B cell (primary cell): ENCODE measurements around the gene TRA2B. TPM values are rescaled to one million over a fixed set of nuclear protein-coding genes. Genes with fewer than 3 reads are reported as not detected.
"Not testable (repeated sequence)": the region's sequence is repeated elsewhere in the genome, so short reads cannot be mapped to it uniquely, and the experiment has no call there.

Experiments
- ATAC-seq: fragments of 200-7000 bp; cut with Tn5 transposase; one replicate; pipeline ENCODE4 v1.10.0; 2021; ENCODE audit warnings: low read depth, mild to moderate bottlenecking, moderate number of reproducible peaks, moderate library complexity
- CTCF ChIA-PET: fragments of 350-600 bp; sonication (Branson Sonifier 250); formaldehyde crosslinking; loops from one replicate; lab custom pipeline; 2021; ENCODE audit warnings: antibody characterized with exemption, inconsistent platforms; lab: Charles Lee
- POLR2A ChIA-PET: fragments of 350-600 bp; sonication (Branson Sonifier 250); formaldehyde crosslinking; loops from one replicate; lab custom pipeline; 2021; ENCODE audit warnings: antibody characterized with exemption; lab: Charles Lee
- DNase-seq: peaks from one replicate; pipeline ENCODE4 v3.0.0; 2013
- H2AFZ ChIP-seq: 2 replicates; pipeline ENCODE4 v1.6.1; 2012; ENCODE audit warnings: mild to moderate bottlenecking, low read depth, low read length; ENCODE audit not compliant: insufficient read depth, poor library complexity, severe bottlenecking
- H3K27ac ChIP-seq, 2 donors: 1 replicate in 1 of 2; 2 replicates in 1 of 2; pipeline ENCODE4 v1.5.1; 2012 to 2013; ENCODE audit warnings: low read length in 2 of 2, mild to moderate bottlenecking in 2 of 2, moderate library complexity in 1 of 2
- H3K27me3 ChIP-seq, 4 experiments: fragments of 200-600 bp in 1 of 4; sonication (generic) in 1 of 4; replicated peaks in 1 of 4; 1 replicate in 2 of 4; 2 replicates in 2 of 4; pipeline versions ENCODE4 v1.6.1 to v1.7.0; 2013 to 2016; ENCODE audit warnings: low read length in 3 of 4, mild to moderate bottlenecking in 2 of 4, mixed read lengths in 1 of 4, moderate library complexity in 1 of 4; ENCODE audit not compliant: insufficient read depth in 4 of 4, control insufficient read depth in 3 of 4; ENCODE audit errors: control extremely low read depth in 1 of 4
- H3K36me3 ChIP-seq, 2 experiments: replicated peaks in 1 of 2; 1 replicate in 1 of 2; 2 replicates in 1 of 2; pipeline versions ENCODE4 v1.6.1 to v1.7.1; 2013; ENCODE audit warnings: low read length in 1 of 2; ENCODE audit not compliant: insufficient read depth in 2 of 2, control insufficient read depth in 1 of 2; ENCODE audit errors: control extremely low read depth in 1 of 2, extremely low read depth in 1 of 2
- H3K4me1 ChIP-seq, 2 donors: fragments of 200-600 bp in 1 of 2; sonication (generic) in 1 of 2; 1 replicate in 1 of 2; 2 replicates in 1 of 2; pipeline versions ENCODE4 v1.5.1 to v1.6.1; 2013 to 2017; ENCODE audit warnings: low read length in 2 of 2; ENCODE audit not compliant: control insufficient read depth in 2 of 2, insufficient read depth in 2 of 2
- H3K4me2 ChIP-seq: replicated peaks from 2 replicates; pipeline ENCODE3; 2012; ENCODE audit warnings: mild to moderate bottlenecking, low read depth, low read length; ENCODE audit not compliant: poor library complexity, severe bottlenecking
- H3K4me3 ChIP-seq, 5 experiments: fragments of 200-600 bp in 1 of 5; sonication (generic) in 1 of 5; 1 replicate in 3 of 5; 2 replicates in 2 of 5; pipeline versions ENCODE4 v1.5.1 to v1.7.0; 2011 to 2016; ENCODE audit warnings: low read length in 4 of 5, mild to moderate bottlenecking in 4 of 5, low read depth in 2 of 5, control low read depth in 1 of 5, moderate library complexity in 1 of 5; ENCODE audit not compliant: insufficient read depth in 1 of 5; ENCODE audit errors: control extremely low read depth in 1 of 5, extremely low read depth in 1 of 5
- H3K79me2 ChIP-seq: fragments of 200-600 bp; sonication (generic); one replicate; pipeline ENCODE4 v1.6.0; 2016; ENCODE audit warnings: low read length; ENCODE audit not compliant: control insufficient read depth, insufficient read depth
- H3K9ac ChIP-seq: fragments of 200-600 bp; sonication (generic); 2 replicates; pipeline ENCODE4 v1.6.1; 2017; ENCODE audit warnings: mild to moderate bottlenecking, low read length, moderate library complexity
- H3K9me3 ChIP-seq, 3 donors: one replicate each; pipeline versions ENCODE4 v1.6.1 to v1.7.1; 2013; ENCODE audit warnings: low read length in 2 of 3; ENCODE audit not compliant: control insufficient read depth in 2 of 3, insufficient read depth in 1 of 3; ENCODE audit errors: control extremely low read depth in 1 of 3
- H4K20me1 ChIP-seq: 2 replicates; pipeline ENCODE4 v1.6.0; 2012; ENCODE audit warnings: mild to moderate bottlenecking, low read length; ENCODE audit not compliant: insufficient read depth, control insufficient read depth, poor library complexity, severe bottlenecking
- H3K27ac Mint-ChIP-seq: one replicate; pipeline ENCODE4 v1.8.0; 2021; ENCODE audit warnings: mixed read lengths
- H3K27me3 Mint-ChIP-seq: one replicate; pipeline ENCODE4 v1.8.0; 2021; ENCODE audit warnings: mixed read lengths
- H3K4me1 Mint-ChIP-seq: one replicate; pipeline ENCODE4 v1.8.0; 2021; ENCODE audit warnings: mixed read lengths
- H3K4me3 Mint-ChIP-seq: one replicate; pipeline ENCODE4 v1.8.0; 2021; ENCODE audit warnings: mixed read lengths
- H3K9me3 Mint-ChIP-seq: one replicate; pipeline ENCODE4 v1.8.0; 2022; ENCODE audit warnings: mixed read lengths; ENCODE audit not compliant: insufficient read depth
- EZH2 ChIP-seq: IDR thresholded peaks from 2 replicates; pipeline ENCODE4 v1.6.1; 2012; ENCODE audit warnings: borderline replicate concordance, low read depth, mild to moderate bottlenecking, moderate library complexity, low read length; ENCODE audit not compliant: insufficient read depth, poor library complexity, severe bottlenecking
- WGBS: methylation state at CpG from one replicate; pipeline ENCODE4 v1.1.5; 2013; ENCODE audit warnings: missing lambda C conversion rate; ENCODE audit not compliant: insufficient coverage; 5-methylcytosine and 5-hydroxymethylcytosine counted together
- intact Hi-C: fragments of 100-400 bp; cut with micrococcal nuclease; formaldehyde crosslinking; loops from one replicate; pipeline ENCODE4 v1.10.0; 2022
- polyA plus RNA-seq: library from polyadenylated mRNA; depleted of rRNA; stranded (reverse); fragments of >200 nt; gene quantifications from 2 replicates; pipeline ENCODE4 v1.2.3, GENCODE V29; 2012
- total RNA-seq, 2 donors: library from RNA; stranded (reverse); fragments of 120-200 nt in 1 of 2; gene quantifications; 1 replicate in 1 of 2; 2 replicates in 1 of 2; pipeline versions ENCODE4 v1.2.3 to v1.2.4, GENCODE V29; 2013 to 2022
- TF ChIP-seq, protein P1 (sequence below): fragments of 200-600 bp; IDR thresholded peaks from one replicate; pipeline ENCODE4 v1.8.0; 2022; ENCODE audit warnings: antibody characterized with exemption, mild to moderate bottlenecking

Gene TRA2B
- total and polyA plus RNA-seq, 2 donors (not counting 1 experiment from before 2014, with no cell fraction given): 220 to 1,062 TPM

- Histone ChIP-seq H3K4me1 (no peaks in the 10 kb centered on the region), H3K79me2 (no peaks in the 10 kb centered on the region), H3K36me3 (peaks cover 3 to 38% of the 10 kb centered on the region in 2 experiments), H3K9me3 (no peaks in the 10 kb centered on the region), H3K27me3 (no peaks in the 10 kb centered on the region), H2AFZ (no peak overlapping the region), H3K9ac (no peak overlapping the region), H4K20me1 (peaks cover 14% of the 10 kb centered on the region), H3K4me2 (no peak overlapping the region), H3K27ac (no peak overlapping the region), H3K4me3 (no peak overlapping the region)
- Mint-ChIP-seq H3K9me3 (no peaks in the 10 kb centered on the region), H3K27me3 (no peaks in the 10 kb centered on the region), H3K4me1 (no peaks in the 10 kb centered on the region), H3K4me3 (no peak overlapping the region), H3K27ac (no peak overlapping the region)
- ChIA-PET POLR2A (no interaction called here), CTCF (interaction anchor here (0.7 to 1.5 kb wide), 2 partner anchors 31 to 613 kb away, joined by 5 to 7 read pairs; no protein-coding TSS in a partner anchor)
- ATAC-seq (no peak), DNase-seq (no peak)
- intact Hi-C loops: loop anchor here (2.0 kb wide), 1 partner anchor 24 kb away; no protein-coding TSS in a partner anchor
- TF ChIP-seq, protein P1, sequence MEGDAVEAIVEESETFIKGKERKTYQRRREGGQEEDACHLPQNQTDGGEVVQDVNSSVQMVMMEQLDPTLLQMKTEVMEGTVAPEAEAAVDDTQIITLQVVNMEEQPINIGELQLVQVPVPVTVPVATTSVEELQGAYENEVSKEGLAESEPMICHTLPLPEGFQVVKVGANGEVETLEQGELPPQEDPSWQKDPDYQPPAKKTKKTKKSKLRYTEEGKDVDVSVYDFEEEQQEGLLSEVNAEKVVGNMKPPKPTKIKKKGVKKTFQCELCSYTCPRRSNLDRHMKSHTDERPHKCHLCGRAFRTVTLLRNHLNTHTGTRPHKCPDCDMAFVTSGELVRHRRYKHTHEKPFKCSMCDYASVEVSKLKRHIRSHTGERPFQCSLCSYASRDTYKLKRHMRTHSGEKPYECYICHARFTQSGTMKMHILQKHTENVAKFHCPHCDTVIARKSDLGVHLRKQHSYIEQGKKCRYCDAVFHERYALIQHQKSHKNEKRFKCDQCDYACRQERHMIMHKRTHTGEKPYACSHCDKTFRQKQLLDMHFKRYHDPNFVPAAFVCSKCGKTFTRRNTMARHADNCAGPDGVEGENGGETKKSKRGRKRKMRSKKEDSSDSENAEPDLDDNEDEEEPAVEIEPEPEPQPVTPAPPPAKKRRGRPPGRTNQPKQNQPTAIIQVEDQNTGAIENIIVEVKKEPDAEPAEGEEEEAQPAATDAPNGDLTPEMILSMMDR: no peak
- no peak for TF ChIP-seq EZH2
- 95% methylated on average over 11 of the region's 11 CpGs for WGBS
Observed at GRCh38 chr3:185912512-185912911, 25.3 kb downstream of the TRA2B start.

DNA sequence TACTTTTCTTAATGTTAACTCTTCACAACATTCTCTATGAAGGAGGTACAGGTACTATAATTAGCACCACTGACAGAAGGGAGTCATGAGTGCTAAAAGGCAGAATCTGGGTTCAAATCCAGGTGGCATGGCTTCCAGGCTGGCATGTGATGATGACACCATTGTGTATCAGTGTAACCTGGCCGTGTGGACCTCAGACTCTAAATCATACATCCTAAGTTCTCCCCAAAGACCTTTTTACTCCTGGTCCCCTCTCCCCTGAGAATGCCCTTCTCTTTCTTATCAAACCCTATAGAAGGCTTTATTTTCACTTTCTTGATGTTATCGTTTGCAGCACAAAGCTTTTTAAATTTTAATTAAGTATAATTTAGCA is 26.8 kb downstream of the TRA2B start:
- H3K4me3 Mint-ChIP-seq, H3K9ac ChIP-seq, H3K4me3 ChIP-seq, H3K9me3 Mint-ChIP-seq, ATAC-seq, H3K4me2 ChIP-seq, H3K27me3 ChIP-seq, intact Hi-C loops, H3K4me1 ChIP-seq, H3K9me3 ChIP-seq, H3K79me2 ChIP-seq, H3K27me3 Mint-ChIP-seq, CTCF ChIA-PET, H3K27ac Mint-ChIP-seq, DNase-seq, H2AFZ ChIP-seq, H3K4me1 Mint-ChIP-seq: not testable (repeated sequence)
- peak overlapping the region in 1 of 2 donors; percentile 9 for H3K27ac ChIP-seq
- POLR2A ChIA-PET: interaction anchor here (1.3 kb wide), 1 partner anchor 25 kb away, joined by 3 read pairs; no protein-coding TSS in a partner anchor
- peaks cover under 1 to 24% of the 10 kb centered on the region in 2 experiments for H3K36me3 ChIP-seq
- H4K20me1 ChIP-seq: peaks cover 14% of the 10 kb centered on the region
- WGBS: no CpG with 5 or more reads among the region's 2 CpGs

DNA sequence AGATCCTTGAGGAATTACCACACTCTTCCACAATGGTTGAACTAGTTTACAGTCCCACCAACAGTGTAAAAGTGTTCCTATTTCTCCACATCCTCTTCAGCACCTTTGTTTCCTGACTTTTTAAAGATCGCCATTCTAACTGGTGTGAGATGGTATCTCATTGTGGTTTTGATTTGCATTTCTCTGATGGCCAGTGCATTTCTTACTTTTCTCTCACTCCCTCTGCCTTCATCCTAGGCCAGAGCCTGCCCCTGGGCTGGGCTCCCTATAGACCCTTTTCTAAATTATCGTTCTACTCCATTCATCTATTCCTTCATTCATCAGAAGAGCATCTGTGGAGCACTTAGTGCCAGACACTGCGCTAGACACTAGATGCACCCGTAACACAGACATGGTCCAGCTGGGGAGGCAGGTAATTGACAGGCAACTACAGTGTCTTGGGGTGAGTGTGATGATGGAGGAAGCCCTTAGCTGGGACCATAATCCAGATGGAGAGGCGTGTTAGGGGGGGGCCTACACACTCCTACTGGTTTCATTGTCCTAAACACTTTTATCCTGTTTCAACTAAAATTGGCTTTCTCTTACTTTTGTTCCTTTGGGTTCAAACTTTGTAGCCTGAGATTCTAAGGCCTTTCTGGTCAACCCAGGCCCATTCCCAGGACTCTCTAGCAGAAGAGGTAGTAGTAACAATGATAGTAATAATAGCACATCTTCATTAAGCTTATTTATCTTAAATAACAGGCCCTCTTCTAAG is 27.3 kb downstream of the TRA2B start:
- H3K9ac ChIP-seq, H3K4me3 ChIP-seq, H3K9me3 ChIP-seq, H3K79me2 ChIP-seq, H3K4me3 Mint-ChIP-seq, H3K27me3 ChIP-seq, intact Hi-C loops, H3K9me3 Mint-ChIP-seq, H2AFZ ChIP-seq, ATAC-seq, H3K4me1 ChIP-seq, H3K27me3 Mint-ChIP-seq, H3K4me1 Mint-ChIP-seq, CTCF ChIA-PET, H3K4me2 ChIP-seq: not testable (repeated sequence)
- H3K27ac ChIP-seq: peak overlapping the region in 1 of 2 donors; percentile 9
- POLR2A ChIA-PET: interaction anchor here (1.3 kb wide), 1 partner anchor 26 kb away, joined by 3 read pairs; no protein-coding TSS in a partner anchor
- H4K20me1 ChIP-seq: peaks cover 14% of the 10 kb centered on the region
- WGBS: no CpG with 5 or more reads among the region's 5 CpGs
- DNase-seq: peak; percentile 15
- H3K36me3 ChIP-seq: peaks cover 0 to 18% of the 10 kb centered on the region in 2 experiments
- H3K27ac Mint-ChIP-seq: peak overlapping the region; percentile 1
